LoVo (cell line): ENCODE measurements around the gene PCNX1.

Experiments used
- DNase-seq: peaks from one replicate; pipeline ENCODE4 v3.0.0-alpha.2; 2016; ENCODE audit warnings: low spot score

The PCNX1 gene

DNA sequence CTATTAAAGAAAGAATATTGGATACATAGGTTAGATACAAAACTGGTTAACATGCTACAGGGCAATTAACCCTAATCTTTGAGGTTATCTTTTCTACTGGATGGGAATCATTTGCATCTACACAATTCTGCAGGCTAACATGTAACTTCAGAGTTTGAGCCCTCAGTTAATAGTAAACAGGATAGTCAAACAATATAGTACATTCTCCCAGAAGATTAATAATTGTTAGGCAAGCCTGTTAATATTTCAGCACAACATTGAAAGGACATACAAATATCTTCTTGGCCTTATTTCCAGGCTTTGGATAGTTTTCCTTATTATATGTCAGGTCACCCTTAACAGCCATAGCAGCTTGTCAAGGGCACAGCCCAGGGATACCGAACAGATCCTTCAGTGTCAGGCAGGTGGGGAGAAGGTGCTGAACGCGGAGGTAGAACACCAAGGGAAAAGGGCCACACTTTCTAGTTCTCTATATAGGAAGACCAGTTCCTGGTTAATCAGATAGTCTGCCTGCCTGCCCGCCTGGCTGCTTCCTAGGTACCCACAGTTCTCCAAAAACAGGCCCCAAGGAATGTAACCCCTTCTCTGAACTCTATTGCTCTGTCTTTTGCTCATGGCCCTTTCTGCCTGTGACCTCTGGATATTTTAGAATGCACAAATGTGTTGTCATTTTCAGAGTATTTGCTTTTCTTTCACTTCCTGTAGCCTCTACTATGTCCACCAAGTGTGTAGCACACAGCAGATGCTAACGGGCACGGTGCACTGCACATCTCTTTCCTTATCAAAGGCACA is 256.0 kb downstream of the PCNX1 start:
- no peak for DNase-seq

DNA sequence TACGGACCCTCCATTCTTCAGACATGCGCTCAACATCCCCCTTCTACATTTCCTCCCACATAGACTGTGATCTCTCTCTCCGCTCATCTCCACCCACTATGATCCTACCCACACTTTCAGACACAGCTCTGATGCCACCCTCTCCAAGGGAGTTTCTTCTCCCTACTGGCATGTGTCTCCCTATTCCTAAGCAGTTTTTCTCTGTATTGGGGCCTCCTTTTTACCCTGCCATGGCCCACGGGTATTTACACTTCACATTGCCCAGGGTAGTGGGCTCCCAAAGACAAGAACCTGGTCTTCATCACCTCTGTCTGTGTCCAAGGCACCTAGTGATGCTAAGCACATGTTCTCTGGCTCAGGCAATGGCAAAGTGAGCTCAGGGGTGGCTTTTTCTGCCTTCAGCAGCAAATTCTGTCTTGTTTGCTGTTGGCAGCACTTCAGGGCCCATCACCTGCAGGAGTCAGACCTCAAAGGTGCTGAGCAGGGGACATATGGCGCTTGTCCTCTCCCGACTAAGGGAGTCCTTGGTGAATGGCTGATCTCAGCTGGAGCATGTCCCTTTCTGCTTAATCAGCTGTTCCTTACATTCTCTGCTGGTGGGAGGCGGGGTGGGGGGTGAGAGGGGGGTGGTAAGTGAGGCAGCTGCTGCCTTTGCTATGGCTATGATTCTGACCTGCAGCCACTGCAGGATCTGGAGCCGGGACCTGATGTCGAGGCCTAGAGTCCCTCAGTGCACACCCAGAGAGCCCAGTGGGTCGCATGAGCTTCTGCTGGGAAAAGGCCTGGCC is 256.8 kb downstream of the PCNX1 start:
- DNase-seq: no peak
